Activated naive CD4-positive, alpha-beta T cell treated with anti-CD3 and anti-CD28 coated beads, Interleukin-2, amount 10 ng/mL, durations not matched to agents 5 hours and 36 hours (primary cell): ENCODE measurements around the gene ZNG1B. TPM values are rescaled to one million over a fixed set of nuclear protein-coding genes. Genes with fewer than 3 reads are reported as not detected.

Source experiments
- total RNA-seq, 2 experiments: library from RNA; stranded (reverse); gene quantifications; one replicate each; pipeline ENCODE4 v1.2.3, GENCODE V29; 2021

Gene ZNG1B
- 10 to 100 TPM; 33.4 to 33.7 TPM for total RNA-seq

DNA sequence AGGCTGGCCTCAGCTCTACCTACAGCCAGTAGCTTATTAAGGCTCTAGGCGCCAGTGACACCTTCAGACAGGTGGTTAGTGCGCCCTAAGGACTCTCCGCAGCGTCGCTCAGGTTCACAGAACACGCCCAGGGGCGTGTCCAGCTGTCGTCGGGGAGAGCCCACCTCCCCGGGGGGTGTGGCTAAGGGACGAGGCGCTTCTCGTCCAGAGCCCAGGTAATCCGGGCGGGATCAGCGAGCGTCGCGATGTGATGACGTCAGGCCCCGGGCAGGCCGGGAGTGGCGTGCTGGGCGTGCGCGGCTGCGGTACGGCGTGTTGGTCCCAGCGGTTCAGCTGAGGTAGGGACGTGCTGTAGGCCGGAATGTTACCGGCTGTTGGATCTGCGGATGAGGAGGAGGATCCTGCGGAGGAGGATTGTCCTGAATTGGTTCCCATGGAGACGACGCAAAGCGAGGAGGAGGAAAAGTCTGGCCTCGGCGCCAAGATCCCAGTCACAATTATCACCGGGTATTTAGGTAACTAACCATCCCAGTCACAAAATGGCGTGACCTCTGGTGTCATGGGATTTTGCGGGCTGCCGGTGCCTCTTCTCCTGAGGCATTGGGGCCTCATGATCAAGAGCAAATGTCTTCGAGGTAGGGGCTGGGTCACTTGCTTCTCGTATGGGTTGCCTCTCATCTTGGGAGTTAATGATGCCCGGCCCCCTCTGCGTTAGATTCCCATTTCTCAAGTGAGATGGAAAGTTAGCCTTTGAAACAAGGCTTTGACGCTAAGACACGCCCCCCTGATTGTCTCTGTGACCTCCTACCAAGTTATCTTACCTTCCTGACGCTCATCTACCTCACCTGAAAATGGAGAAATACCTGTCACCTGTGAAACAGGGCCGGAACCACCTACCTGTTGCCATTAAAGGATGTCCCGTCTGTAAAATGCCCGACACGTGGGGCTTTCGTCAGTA is at the start of gene ZNG1B:
ZNG1B (plus strand) TSS at position 184 of the 958 bp plus-strand sequence; CDS start at position 362, 178 bp downstream.

GRCh38 chr2:113498365-113498764 is 60.9 kb downstream of the ZNG1B start, which contains the start of gene FOXD4L1:
FOXD4L1 (plus strand) TSS chr2:113498665; CDS start chr2:113499257, 592 bp downstream.

Other genes with a start within 250 kb of the ZNG1B start
- gene PAX8, start 158.8 kb upstream of the ZNG1B start, total RNA-seq = 1 to 10 TPM; 1.6 to 1.9 TPM
- gene FOXD4L1, start 61.0 kb downstream of the ZNG1B start, total RNA-seq = under 1 TPM; 0.22 to 0.40 TPM
- gene RABL2A, start 189.6 kb downstream of the ZNG1B start, total RNA-seq = 10 to 100 TPM; 17.8 to 20.4 TPM